GOT3 (cell line): Measurements from ENCODE around the gene CDC42BPB.
"Not testable (repeated sequence)": the region's sequence is repeated elsewhere in the genome, so short reads cannot be mapped to it uniquely, and the experiment has no call there.

Experiments
- DNase-seq: peaks from one replicate; lab custom pipeline; 2025; ENCODE audit warnings: mixed read lengths; lab: John Stamatoyannopoulos, UW

The CDC42BPB gene

GRCh38 chr14:103050935-103051334 is 6.4 kb downstream of the CDC42BPB start:
- DNase-seq: no peak

GRCh38 chr14:103047453-103047852 is 9.9 kb downstream of the CDC42BPB start:
- not testable (repeated sequence) for DNase-seq

- DNase-seq: no peak
These were observed 11.9 kb downstream of the CDC42BPB start for GRCh38 chr14:103045371-103045869.

DNA sequence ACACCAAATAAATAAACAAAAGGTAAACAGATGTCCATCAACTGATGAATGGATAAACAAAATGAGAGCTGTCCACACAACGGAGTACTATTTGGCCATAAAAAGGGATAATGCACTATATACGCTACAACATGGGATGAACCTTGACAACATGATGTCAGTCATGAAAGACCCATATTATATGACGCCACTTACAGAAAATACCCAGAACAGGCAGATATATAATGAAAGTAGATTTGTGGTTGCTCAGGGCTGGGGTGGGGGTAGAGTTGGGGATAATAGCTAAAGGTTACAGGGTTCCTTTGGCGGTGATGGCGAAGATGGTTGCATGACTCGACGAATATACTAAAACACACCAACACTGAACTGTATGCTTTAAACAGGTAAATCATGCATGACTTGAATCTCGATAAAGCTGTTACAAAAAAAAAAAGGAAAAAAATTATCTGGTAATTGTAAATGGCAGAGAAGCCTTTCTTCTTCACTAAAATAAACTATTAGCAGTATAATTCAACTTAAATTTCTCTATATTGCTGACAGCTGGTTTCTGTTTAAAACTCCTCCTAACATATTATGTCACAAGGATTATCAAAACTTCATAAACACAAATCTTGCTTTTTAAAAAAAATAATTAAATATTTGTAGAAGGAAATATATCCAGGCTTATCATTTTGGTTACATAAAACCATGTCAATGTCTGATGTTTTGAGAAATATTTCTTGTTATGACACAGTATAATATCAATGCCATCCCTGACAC is 13.9 kb downstream of the CDC42BPB start:
- DNase-seq: no peak

DNA sequence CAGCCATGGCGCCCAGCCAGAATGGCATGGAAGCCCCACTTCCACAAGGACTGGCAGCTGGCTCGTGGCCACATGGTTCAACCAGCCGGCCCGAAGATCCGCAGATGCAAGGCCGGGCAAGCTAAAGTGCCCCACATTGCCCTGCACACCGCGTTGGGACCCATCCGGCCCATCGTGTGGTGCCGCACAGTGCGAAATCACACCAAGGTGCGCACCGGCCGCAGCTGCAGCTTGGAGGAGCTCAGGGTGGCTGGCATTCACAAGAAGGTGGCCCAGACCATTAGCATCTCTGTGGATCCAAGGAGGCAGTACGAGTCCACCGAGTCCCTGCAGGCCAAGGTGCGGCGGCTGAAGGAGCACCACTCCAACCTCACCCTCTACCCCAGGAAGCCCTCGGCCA is 15.9 kb downstream of the CDC42BPB start:
- no peak for DNase-seq

DNA sequence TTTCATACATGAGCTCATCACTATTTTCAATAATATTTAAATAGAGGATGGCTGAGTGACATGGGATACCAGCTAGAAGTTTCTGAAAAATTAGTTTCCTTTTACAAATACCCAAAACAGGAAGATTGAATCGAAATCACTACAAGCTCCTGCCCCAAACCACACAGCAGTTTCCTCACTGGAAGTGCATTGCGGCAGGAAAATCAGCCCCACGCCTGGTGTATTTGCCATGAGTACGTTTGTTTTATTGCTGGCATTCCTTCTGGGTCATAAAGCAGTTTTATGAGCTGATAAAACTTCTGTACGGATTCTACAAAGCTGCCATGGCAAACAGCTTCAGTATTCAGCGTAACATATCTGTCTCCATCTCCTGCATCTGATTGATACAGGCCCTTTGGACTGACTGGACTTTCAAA is 23.7 kb downstream of the CDC42BPB start:
- DNase-seq: no peak

DNA sequence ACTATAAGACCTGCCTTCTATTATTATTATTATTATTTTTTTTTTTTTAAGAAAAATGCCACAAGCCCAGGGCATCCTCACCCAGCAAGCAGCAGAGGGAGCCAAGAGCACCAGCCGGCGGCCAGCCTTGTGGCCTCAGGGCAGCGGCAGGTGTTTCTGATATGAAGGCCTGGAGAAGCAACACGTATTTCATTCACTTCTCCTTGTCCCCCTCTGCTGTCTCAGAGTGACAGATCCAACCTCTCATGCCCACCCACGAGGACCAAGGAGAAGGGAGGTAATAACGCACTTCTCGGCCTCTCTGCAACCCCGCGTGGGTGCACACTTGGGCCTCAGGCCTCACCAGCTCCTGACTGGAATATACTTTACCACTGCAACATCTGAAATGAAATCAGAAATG is 25.4 kb downstream of the CDC42BPB start:
- DNase-seq: no peak

- DNase-seq: no peak
These were observed 25.8 kb downstream of the CDC42BPB start for GRCh38 chr14:103031566-103031911.

GRCh38 chr14:103030741-103031565 is 26.4 kb downstream of the CDC42BPB start:
- DNase-seq: no peak

DNA sequence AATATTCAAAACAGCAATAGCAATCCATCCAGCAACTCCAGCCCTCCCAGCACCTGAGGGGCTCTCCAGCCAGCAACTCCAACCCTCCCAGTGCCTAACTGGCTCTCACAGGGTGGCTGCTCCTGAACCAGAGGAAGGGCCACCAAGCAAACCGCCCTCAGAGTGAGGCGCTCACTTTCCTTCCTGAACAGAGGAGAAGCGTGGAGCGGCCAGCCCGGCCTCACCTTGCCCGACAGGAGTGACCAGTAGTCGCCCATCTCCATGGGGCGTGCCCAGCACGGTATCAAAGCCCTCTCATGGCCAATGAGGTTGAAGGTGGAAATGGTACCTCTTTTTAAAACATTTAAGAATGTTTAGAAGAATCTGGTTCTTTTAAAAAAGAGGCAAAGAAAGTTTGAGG is 27.4 kb downstream of the CDC42BPB start:
- DNase-seq: no peak

DNA sequence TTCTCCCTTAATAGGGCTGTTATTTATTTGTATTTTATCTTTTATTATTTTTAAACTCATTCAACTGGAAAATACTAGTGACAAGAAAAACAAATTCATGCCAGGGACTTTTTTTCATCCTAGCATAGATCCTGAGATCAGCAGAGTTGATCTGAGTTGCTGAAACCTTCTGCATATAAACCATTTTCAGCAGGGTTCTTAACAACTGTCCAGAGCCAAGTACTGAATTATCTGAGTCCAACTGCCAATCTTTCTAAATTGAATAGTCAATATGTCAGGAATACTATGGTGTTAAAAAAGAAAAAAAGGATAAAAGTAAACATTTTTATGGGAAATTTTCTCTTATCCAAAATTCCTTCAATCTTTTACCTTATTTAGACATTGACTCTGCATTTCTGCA is 28.6 kb downstream of the CDC42BPB start:
- no peak for DNase-seq

- DNase-seq: no peak
These were observed 29.1 kb downstream of the CDC42BPB start for GRCh38 chr14:103028161-103028767.

GRCh38 chr14:103027451-103027850 is 29.9 kb downstream of the CDC42BPB start:
- DNase-seq: no peak

- no peak for DNase-seq
These were observed 30.4 kb downstream of the CDC42BPB start for GRCh38 chr14:103026988-103027387.

DNA sequence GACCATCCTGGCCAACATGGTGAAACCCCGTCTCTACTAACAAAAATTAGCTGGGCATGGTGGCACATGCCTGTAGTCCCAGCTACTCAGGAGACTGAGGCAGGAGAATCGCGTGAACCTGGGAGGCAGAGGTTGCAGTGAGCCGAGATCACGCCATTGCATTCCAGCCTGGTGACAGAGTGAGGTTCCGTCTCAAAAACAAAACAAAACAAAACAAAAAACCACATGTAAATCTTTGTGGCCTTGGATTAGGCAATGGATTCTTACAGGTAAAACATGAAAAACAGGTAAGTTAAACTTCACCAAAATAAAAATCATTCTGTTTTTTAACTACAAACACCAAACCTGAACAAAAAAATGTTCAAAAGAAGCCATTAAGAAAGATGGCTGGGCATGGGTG is 31.2 kb downstream of the CDC42BPB start:
- DNase-seq: not testable (repeated sequence)

GRCh38 chr14:103023881-103024473 is 33.4 kb downstream of the CDC42BPB start:
- DNase-seq: no peak

DNA sequence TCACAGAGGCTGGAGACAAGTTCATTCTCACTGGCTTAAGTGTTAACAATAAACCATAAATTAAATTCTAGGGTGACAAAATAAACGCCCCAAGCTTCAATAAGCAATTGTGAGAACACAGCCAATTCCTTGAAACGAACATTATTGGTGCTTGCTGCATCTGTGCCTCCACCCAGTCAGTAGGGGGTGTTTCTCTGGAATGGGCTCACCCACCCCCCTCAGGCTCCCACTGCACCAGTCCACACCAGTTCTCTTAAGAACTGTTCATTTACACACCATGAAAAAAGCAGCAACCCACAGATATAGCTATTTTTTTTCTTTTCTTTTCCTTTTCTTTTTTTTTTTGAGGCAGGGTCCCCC is 34.7 kb downstream of the CDC42BPB start:
- no peak for DNase-seq

DNA sequence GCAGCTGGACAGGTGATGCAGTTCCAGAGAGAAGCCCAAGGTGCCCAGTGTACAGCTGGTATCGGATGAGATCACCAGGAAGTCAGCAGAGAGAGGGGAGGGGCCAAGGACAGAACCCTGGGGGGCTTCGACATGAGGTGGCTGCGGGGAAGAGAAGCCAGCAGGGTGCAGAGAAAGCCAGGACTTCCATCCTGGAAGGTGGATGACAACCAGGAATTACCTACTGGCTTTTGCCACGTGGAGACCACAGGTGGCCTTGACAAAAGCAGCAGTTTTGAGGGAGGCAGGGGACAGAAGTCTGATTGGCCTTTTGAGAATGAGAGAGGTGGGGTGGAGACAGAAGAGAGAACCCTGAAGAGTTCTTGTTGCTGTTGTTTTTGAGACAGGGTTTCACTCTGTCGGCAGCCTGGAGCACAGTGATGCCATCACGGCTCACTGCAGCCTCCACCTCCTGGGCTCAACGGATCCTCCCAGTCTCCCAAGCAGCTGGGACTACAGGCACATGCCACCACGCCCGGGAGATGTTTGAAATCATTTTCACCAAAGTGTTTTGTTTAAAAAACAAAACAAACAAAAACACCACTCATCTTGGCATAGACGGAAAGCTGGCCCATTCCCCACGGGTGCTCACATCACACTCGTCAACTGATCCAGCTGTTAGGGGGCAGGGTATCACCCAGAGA is 35.2 kb downstream of the CDC42BPB start:
- no peak for DNase-seq

- no peak for DNase-seq
These were observed 35.7 kb downstream of the CDC42BPB start for GRCh38 chr14:103021684-103022001.

DNA sequence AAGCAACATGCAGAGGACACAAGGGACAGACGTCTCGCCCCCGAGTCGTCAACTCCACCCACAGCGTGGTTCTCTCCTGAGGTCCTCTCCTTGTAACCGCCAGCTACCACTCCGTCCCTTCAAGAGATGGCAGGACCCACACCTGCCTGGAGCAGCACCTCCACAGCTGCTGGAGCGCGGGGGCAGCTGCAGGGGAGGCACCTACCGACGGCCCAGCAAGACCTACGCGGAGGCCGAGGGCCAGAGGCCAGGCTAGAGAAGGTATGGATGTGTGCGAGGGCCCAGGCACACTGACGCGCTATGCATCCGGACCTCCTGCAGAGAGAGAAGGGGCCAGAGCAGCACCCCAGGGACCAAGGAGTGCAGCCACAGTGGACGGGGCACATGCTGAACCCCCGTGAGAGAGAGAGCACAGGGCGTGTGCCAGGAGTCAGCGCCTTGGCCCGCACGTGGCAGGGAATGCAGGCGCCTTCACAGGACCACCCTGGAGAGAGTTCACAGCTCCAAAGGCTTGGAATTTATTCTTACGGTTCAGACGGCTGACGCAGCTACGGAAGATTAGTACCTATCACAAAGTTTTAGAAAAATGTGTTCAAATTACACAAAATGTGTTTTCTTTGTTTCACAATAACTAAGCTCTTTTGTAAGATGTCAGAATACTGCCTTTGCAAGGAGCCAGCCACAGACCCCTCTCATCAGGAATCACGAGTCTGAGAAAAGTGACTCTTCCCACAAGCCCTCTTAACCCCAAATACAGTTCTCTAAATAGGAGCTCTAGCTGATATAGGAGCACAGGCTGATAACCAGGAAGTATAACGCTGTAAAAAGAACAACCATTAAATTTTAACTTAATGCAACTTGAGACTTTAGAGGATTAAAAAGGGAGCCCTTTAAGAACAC is 36.8 kb downstream of the CDC42BPB start:
- DNase-seq: no peak

GRCh38 chr14:103019826-103020225 is 37.5 kb downstream of the CDC42BPB start:
- no peak for DNase-seq
